HEK293 (cell line): ENCODE results near the gene YIPF1.
A peak's percentile ranks its signal among the peaks of the same experiment; 100 is the strongest.

Experiments
- CTCF ChIA-PET: fragments of 350-600 bp; formaldehyde crosslinking; extraction: SDS; loops from one replicate; lab custom pipeline; 2021; ENCODE audit warnings: antibody characterized with exemption; lab: Yijun Ruan, JAX
- POLR2A ChIA-PET: fragments of 300-600 bp; formaldehyde crosslinking; extraction: SDS; loops from one replicate; lab custom pipeline; 2020; ENCODE audit warnings: antibody characterized with exemption, inconsistent platforms; lab: Yijun Ruan, JAX
- H3K27ac ChIP-seq: fragments of 200-500 bp; sonication (Bioruptor generic); 2 replicates; pipeline ENCODE4 v1.5.1; 2014; ENCODE audit warnings: low read depth, low read length, control low read depth, inconsistent platforms; ENCODE audit errors: extremely low read depth
- H3K36me3 ChIP-seq, 2 experiments: fragments of 200-500 bp in 1 of 2; sonication (Bioruptor generic) in 1 of 2; 1 replicate in 1 of 2; 2 replicates in 1 of 2; pipeline ENCODE4 v1.5.1; 2014 to 2017; ENCODE audit warnings: inconsistent platforms in 2 of 2, low read length in 2 of 2; ENCODE audit not compliant: control insufficient read depth in 2 of 2, insufficient read depth in 1 of 2
- H3K4me1 ChIP-seq: fragments of 200-500 bp; sonication (Bioruptor generic); 2 replicates; pipeline ENCODE4 v1.5.1; 2014; ENCODE audit warnings: mild to moderate bottlenecking, low read length, inconsistent platforms; ENCODE audit not compliant: control insufficient read depth, insufficient read depth
- H3K4me3 ChIP-seq: 2 replicates; pipeline ENCODE4 v1.5.1; 2011; ENCODE audit warnings: low read depth, mild to moderate bottlenecking, control low read depth, low read length, moderate library complexity
- H3K9me3 ChIP-seq: fragments of 200-500 bp; sonication (Bioruptor generic); 2 replicates; pipeline ENCODE4 v1.5.1; 2014; ENCODE audit warnings: low read depth, low read length, inconsistent platforms; ENCODE audit not compliant: control insufficient read depth, insufficient read depth
- GLIS1 ChIP-seq: fragments of 450-650 bp; formaldehyde crosslinking; IDR thresholded peaks from 2 replicates; pipeline ENCODE4 v1.5.1; 2016; ENCODE audit warnings: missing biosample characterization, missing genetic modification characterization
- MEIS1 ChIP-seq: sonication (generic); formaldehyde crosslinking; IDR thresholded peaks from 2 replicates; pipeline ENCODE4 v1.8.1; 2022; ENCODE audit warnings: missing genetic modification reagents, mild to moderate bottlenecking, borderline replicate concordance
- SETDB1 ChIP-seq: IDR thresholded peaks from one replicate; pipeline ENCODE4 v1.6.1; 2017; ENCODE audit warnings: mild to moderate bottlenecking, low read length, moderate library complexity, mixed read lengths; ENCODE audit not compliant: insufficient read length
- SP7 ChIP-seq: fragments of 450-650 bp; formaldehyde crosslinking; IDR thresholded peaks from 2 replicates; pipeline ENCODE4 v1.5.1; 2016; ENCODE audit warnings: missing biosample characterization, missing genetic modification characterization
- ZNF112 ChIP-seq: fragments of 450-650 bp; formaldehyde crosslinking; IDR thresholded peaks from 2 replicates; pipeline ENCODE4 v1.5.0; 2017; ENCODE audit warnings: missing biosample characterization, missing genetic modification characterization
- ZNF2 ChIP-seq: fragments of 450-650 bp; formaldehyde crosslinking; IDR thresholded peaks from 2 replicates; pipeline ENCODE4 v1.5.1; 2016; ENCODE audit warnings: missing biosample characterization, missing genetic modification characterization
- ZNF311 ChIP-seq: fragments of 450-650 bp; formaldehyde crosslinking; IDR thresholded peaks from 2 replicates; pipeline ENCODE4 v1.5.1; 2017; ENCODE audit warnings: missing biosample characterization, missing genetic modification characterization, borderline replicate concordance
- ZNF600 ChIP-seq: fragments of 450-650 bp; formaldehyde crosslinking; IDR thresholded peaks from 2 replicates; pipeline ENCODE4 v1.5.1; 2016; ENCODE audit warnings: missing biosample characterization, missing genetic modification characterization
- ZNF654 ChIP-seq: fragments of 450-650 bp; formaldehyde crosslinking; IDR thresholded peaks from 2 replicates; pipeline ENCODE4 v1.5.1; 2016; ENCODE audit warnings: low read depth, missing biosample characterization, missing genetic modification characterization
- ZNF785 ChIP-seq: fragments of 450-650 bp; formaldehyde crosslinking; IDR thresholded peaks from 2 replicates; pipeline ENCODE4 v1.5.1; 2016; ENCODE audit warnings: missing biosample characterization, missing genetic modification characterization
- ZSCAN23 ChIP-seq: fragments of 450-650 bp; formaldehyde crosslinking; IDR thresholded peaks from 2 replicates; pipeline ENCODE4 v1.5.1; 2016; ENCODE audit warnings: missing biosample characterization, missing genetic modification characterization
- TF ChIP-seq, protein P1 (sequence below): fragments of 450-650 bp; formaldehyde crosslinking; IDR thresholded peaks from 2 replicates; pipeline ENCODE4 v1.5.1; 2017; ENCODE audit warnings: missing biosample characterization, missing genetic modification characterization
- TF ChIP-seq, protein P2 (sequence below): fragments of 450-650 bp; formaldehyde crosslinking; IDR thresholded peaks from 2 replicates; pipeline ENCODE4 v1.5.1; 2016; ENCODE audit warnings: missing biosample characterization, missing genetic modification characterization

The YIPF1 gene

GRCh38 chr1:53919675-53920066 is 30.1 kb upstream of the YIPF1 start:
- CTCF ChIA-PET, result interaction anchor here (0.6 kb wide), 1 partner anchor 93 kb away, joined by 3 read pairs; no protein-coding TSS in a partner anchor
- Histone ChIP-seq H3K4me3 (no peak overlapping the region), H3K9me3 (no peaks in the 10 kb centered on the region), H3K27ac (no peak overlapping the region), H3K36me3 (peaks cover 6 to 64% of the 10 kb centered on the region in 2 experiments), H3K4me1 (no peaks in the 10 kb centered on the region)
- POLR2A ChIA-PET, result no interaction called here
- TF ChIP-seq ZSCAN23 (tag by site-specific recombination), result no peak

- Histone ChIP-seq H3K9me3 (no peaks in the 10 kb centered on the region), H3K27ac (no peak overlapping the region), H3K4me1 (no peaks in the 10 kb centered on the region), H3K36me3 (peaks cover 0 to 53% of the 10 kb centered on the region in 2 experiments; a peak in 2 of 3 replicates), H3K4me3 (no peak overlapping the region)
- TF ChIP-seq, protein P1, sequence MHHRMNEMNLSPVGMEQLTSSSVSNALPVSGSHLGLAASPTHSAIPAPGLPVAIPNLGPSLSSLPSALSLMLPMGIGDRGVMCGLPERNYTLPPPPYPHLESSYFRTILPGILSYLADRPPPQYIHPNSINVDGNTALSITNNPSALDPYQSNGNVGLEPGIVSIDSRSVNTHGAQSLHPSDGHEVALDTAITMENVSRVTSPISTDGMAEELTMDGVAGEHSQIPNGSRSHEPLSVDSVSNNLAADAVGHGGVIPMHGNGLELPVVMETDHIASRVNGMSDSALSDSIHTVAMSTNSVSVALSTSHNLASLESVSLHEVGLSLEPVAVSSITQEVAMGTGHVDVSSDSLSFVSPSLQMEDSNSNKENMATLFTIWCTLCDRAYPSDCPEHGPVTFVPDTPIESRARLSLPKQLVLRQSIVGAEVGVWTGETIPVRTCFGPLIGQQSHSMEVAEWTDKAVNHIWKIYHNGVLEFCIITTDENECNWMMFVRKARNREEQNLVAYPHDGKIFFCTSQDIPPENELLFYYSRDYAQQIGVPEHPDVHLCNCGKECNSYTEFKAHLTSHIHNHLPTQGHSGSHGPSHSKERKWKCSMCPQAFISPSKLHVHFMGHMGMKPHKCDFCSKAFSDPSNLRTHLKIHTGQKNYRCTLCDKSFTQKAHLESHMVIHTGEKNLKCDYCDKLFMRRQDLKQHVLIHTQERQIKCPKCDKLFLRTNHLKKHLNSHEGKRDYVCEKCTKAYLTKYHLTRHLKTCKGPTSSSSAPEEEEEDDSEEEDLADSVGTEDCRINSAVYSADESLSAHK, result no peak
- TF ChIP-seq ZNF600 (tag by site-specific recombination), result no peak
- ChIA-PET CTCF (interaction anchor here (0.5 to 0.6 kb wide), 2 partner anchors 1206 to 1679 kb away, joined by 3 to 5 read pairs; no protein-coding TSS in a partner anchor), POLR2A (interaction anchor here (0.7 kb wide), 1 partner anchor 488 kb away, joined by 6 read pairs; no protein-coding TSS in a partner anchor)
Measured at GRCh38 chr1:53918343-53918742, 28.7 kb upstream of the YIPF1 start.

- ChIA-PET POLR2A (no interaction called here), CTCF (interaction anchor here (1.0 to 1.7 kb wide), 3 partner anchors 35 to 360 kb away, joined by 3 to 5 read pairs (median 3); no protein-coding TSS in a partner anchor)
- Histone ChIP-seq H3K9me3 (no peaks in the 10 kb centered on the region), H3K27ac (no peak overlapping the region), H3K4me3 (no peak overlapping the region), H3K36me3 (peaks cover 0 to 31% of the 10 kb centered on the region in 2 experiments; a peak in 1 of 3 replicates), H3K4me1 (no peaks in the 10 kb centered on the region)
- TF ChIP-seq SP7 (peak; percentile 33; the same call in 1 of the 2 replicates), MEIS1 (CRISPR knock-in tag) (no peak), ZNF654 (0 out of 2 replicates have a peak, but pooled peaks have one; percentile 10), SETDB1 (no peak), GLIS1 (tag by site-specific recombination) (peak; percentile 14; the same call in 1 of the 2 replicates), ZNF785 (tag by site-specific recombination) (no peak), ZNF112 (tag by site-specific recombination) (no peak), ZNF2 (tag by site-specific recombination) (no peak), ZNF311 (tag by site-specific recombination) (no peak)
- TF ChIP-seq, protein P2, sequence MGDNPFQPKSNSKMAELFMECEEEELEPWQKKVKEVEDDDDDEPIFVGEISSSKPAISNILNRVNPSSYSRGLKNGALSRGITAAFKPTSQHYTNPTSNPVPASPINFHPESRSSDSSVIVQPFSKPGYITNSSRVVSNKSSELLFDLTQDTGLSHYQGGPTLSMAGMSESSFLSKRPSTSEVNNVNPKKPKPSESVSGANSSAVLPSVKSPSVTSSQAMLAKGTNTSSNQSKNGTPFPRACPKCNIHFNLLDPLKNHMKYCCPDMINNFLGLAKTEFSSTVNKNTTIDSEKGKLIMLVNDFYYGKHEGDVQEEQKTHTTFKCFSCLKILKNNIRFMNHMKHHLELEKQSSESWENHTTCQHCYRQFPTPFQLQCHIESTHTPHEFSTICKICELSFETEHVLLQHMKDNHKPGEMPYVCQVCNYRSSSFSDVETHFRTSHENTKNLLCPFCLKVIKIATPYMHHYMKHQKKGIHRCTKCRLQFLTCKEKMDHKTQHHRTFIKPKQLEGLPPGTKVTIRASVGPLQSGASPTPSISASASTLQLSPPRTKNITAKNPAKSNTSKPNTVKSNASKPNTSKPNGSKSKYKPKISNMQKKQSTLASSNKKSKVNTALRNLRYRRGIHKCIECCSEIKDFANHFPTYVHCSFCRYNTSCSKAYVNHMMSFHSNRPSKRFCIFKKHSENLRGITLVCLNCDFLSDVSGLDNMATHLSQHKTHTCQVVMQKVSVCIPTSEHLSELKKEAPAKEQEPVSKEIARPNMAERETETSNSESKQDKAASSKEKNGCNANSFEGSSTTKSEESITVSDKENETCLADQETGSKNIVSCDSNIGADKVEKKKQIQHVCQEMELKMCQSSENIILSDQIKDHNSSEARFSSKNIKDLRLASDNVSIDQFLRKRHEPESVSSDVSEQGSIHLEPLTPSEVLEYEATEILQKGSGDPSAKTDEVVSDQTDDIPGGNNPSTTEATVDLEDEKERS (tag by site-specific recombination), result no peak
Measured at GRCh38 chr1:53913352-53914033, 23.9 kb upstream of the YIPF1 start.
